ENCODE measurements around the gene TAF15.

Gene TAF15

GRCh38 chr17:35878361-35878760, 69.1 kb downstream of the TAF15 start:
- no peak overlapping the region for H3K4me3 ChIP-seq (ENCODE audit: low read length, poor library complexity, severe bottlenecking)
- peaks cover 11% of the 10 kb centered on the region for H3K4me1 ChIP-seq (ENCODE audit: insufficient read depth, low read length, poor library complexity, severe bottlenecking)
- H3K27me3 ChIP-seq (ENCODE audit: insufficient read depth, low read length, poor library complexity, severe bottlenecking), result no peaks in the 10 kb centered on the region
- H3K9ac ChIP-seq (ENCODE audit: low read depth, low read length, poor library complexity, severe bottlenecking), result no peak overlapping the region
- no peak overlapping the region for H3K4me2 ChIP-seq (ENCODE audit: low read depth, low read length, poor library complexity, severe bottlenecking)
- no peak overlapping the region for H2AFZ ChIP-seq (ENCODE audit: low read length)
- H3F3A ChIP-seq (ENCODE audit: low read depth), result no peaks in the 10 kb centered on the region
- TF ChIP-seq EZH2phosphoT487 (IDR thresholded peaks at IDR 0.05; ENCODE audit: borderline replicate concordance) (no peak), CTCF (conservative IDR thresholded peaks at IDR 0.05; ENCODE audit: low read length) (no peak)
- H3K9me2 ChIP-seq (replicated peaks; ENCODE audit: low read depth, low read length), result no peaks in the 10 kb centered on the region
- no peaks in the 10 kb centered on the region for H4K20me1 ChIP-seq (ENCODE audit: insufficient read depth, low read length, poor library complexity, severe bottlenecking)
- no peaks in the 10 kb centered on the region for H3K36me3 ChIP-seq (ENCODE audit: insufficient read depth, low read length)
- H3K79me2 ChIP-seq (ENCODE audit: insufficient read depth, low read length), result no peaks in the 10 kb centered on the region
- H3K9me3 ChIP-seq (ENCODE audit: insufficient read depth, low read depth, low read length), result no peaks in the 10 kb centered on the region

- Histone ChIP-seq H3K9me3 (ENCODE audit: insufficient read depth, low read depth, low read length) (no peaks in the 10 kb centered on the region), H3K27me3 (ENCODE audit: insufficient read depth, low read length, poor library complexity, severe bottlenecking) (no peaks in the 10 kb centered on the region), H3K4me2 (ENCODE audit: low read depth, low read length, poor library complexity, severe bottlenecking) (no peak within 1 kb of the TSS), H3K36me3 (ENCODE audit: insufficient read depth, low read length) (no peaks in the 10 kb centered on the region), H3F3A (ENCODE audit: low read depth) (no peaks in the 10 kb centered on the region), H3K4me3 (ENCODE audit: low read length, poor library complexity, severe bottlenecking) (no peak within 1 kb of the TSS), H3K9ac (ENCODE audit: low read depth, low read length, poor library complexity, severe bottlenecking) (no peak within 1 kb of the TSS), H3K79me2 (ENCODE audit: insufficient read depth, low read length) (no peaks in the 10 kb centered on the region), H3K4me1 (ENCODE audit: insufficient read depth, low read length, poor library complexity, severe bottlenecking) (peaks cover 11% of the 10 kb centered on the region), H2AFZ (ENCODE audit: low read length) (no peak within 1 kb of the TSS), H4K20me1 (ENCODE audit: insufficient read depth, low read length, poor library complexity, severe bottlenecking) (no peaks in the 10 kb centered on the region), H3K9me2 (replicated peaks; ENCODE audit: low read depth, low read length) (no peaks in the 10 kb centered on the region)
- TF ChIP-seq CTCF (conservative IDR thresholded peaks at IDR 0.05; ENCODE audit: low read length) (no peak), EZH2phosphoT487 (IDR thresholded peaks at IDR 0.05; ENCODE audit: borderline replicate concordance) (no peak)
Observed at GRCh38 chr17:35879773-35880654, 70.7 kb downstream of the TAF15 start, which contains the start of gene CCL5. Gene CCL5 (minus strand): TSS chr17:35880360.

GRCh38 chr17:35889241-35889640, 80.0 kb downstream of the TAF15 start:
- Histone ChIP-seq H3K27me3 (ENCODE audit: insufficient read depth, low read length, poor library complexity, severe bottlenecking) (no peaks in the 10 kb centered on the region), H3K4me2 (ENCODE audit: low read depth, low read length, poor library complexity, severe bottlenecking) (no peak overlapping the region), H2AFZ (ENCODE audit: low read length) (no peak overlapping the region; the same call in 1 of the 2 replicates), H3K9me3 (ENCODE audit: insufficient read depth, low read depth, low read length) (no peaks in the 10 kb centered on the region), H4K20me1 (ENCODE audit: insufficient read depth, low read length, poor library complexity, severe bottlenecking) (no peaks in the 10 kb centered on the region), H3K4me1 (ENCODE audit: insufficient read depth, low read length, poor library complexity, severe bottlenecking) (peaks cover 12% of the 10 kb centered on the region), H3K9ac (ENCODE audit: low read depth, low read length, poor library complexity, severe bottlenecking) (no peak overlapping the region), H3F3A (ENCODE audit: low read depth) (no peaks in the 10 kb centered on the region), H3K9me2 (replicated peaks; ENCODE audit: low read depth, low read length) (no peaks in the 10 kb centered on the region), H3K79me2 (ENCODE audit: insufficient read depth, low read length) (no peaks in the 10 kb centered on the region), H3K4me3 (ENCODE audit: low read length, poor library complexity, severe bottlenecking) (no peak overlapping the region), H3K36me3 (ENCODE audit: insufficient read depth, low read length) (no peaks in the 10 kb centered on the region)
- TF ChIP-seq EZH2phosphoT487 (IDR thresholded peaks at IDR 0.05; ENCODE audit: borderline replicate concordance) (no peak), CTCF (conservative IDR thresholded peaks at IDR 0.05; ENCODE audit: low read length) (no peak)

Measured in Loucy (cell line).